WTC11 (cell line): Measurements from ENCODE around the gene ITM2C. TPM values are rescaled to one million over a fixed set of nuclear protein-coding genes. Genes with fewer than 3 reads are reported as not detected.

Experiments
- ATAC-seq: fragments of 200-7000 bp; cut with Tn5 transposase; 2 replicates; pipeline ENCODE4 v1.10.0; 2021; ENCODE audit warnings: mild to moderate bottlenecking, moderate library complexity
- CTCF ChIA-PET: fragments of 300-600 bp; sonication (Branson Sonifier 250); formaldehyde crosslinking; loops from one replicate; lab custom pipeline; 2021; ENCODE audit warnings: antibody characterized with exemption; lab: Charles Lee
- POLR2A ChIA-PET: fragments of 350-600 bp; sonication (Branson Sonifier 250); formaldehyde crosslinking; loops from one replicate; lab custom pipeline; 2021; ENCODE audit warnings: antibody characterized with exemption; lab: Charles Lee
- DNase-seq: peaks from one replicate; pipeline ENCODE4 v3.0.0; 2021; ENCODE audit warnings: low spot score
- H3K27ac Mint-ChIP-seq: 2 replicates; pipeline ENCODE4 v1.8.0; 2021; ENCODE audit warnings: mixed read lengths
- H3K27me3 Mint-ChIP-seq: 2 replicates; pipeline ENCODE4 v1.8.0; 2021; ENCODE audit warnings: low read depth, mild to moderate bottlenecking, moderate library complexity, mixed read lengths
- H3K36me3 Mint-ChIP-seq: 2 replicates; pipeline ENCODE4 v1.8.0; 2021; ENCODE audit warnings: mixed read lengths
- H3K4me1 Mint-ChIP-seq: 2 replicates; pipeline ENCODE4 v1.8.0; 2022; ENCODE audit warnings: mixed read lengths
- H3K4me3 Mint-ChIP-seq: 2 replicates; pipeline ENCODE4 v1.8.0; 2021; ENCODE audit warnings: mild to moderate bottlenecking, moderate library complexity, mixed read lengths
- H3K9me3 Mint-ChIP-seq: 2 replicates; pipeline ENCODE4 v1.8.0; 2021; ENCODE audit warnings: mixed read lengths
- ATF3 ChIP-seq: sonication (generic); formaldehyde crosslinking; conservative IDR thresholded peaks from 2 replicates; pipeline ENCODE4 v1.8.1; 2022; ENCODE audit warnings: mild to moderate bottlenecking, missing genetic modification reagents
- CREM ChIP-seq: sonication (generic); formaldehyde crosslinking; IDR thresholded peaks from 2 replicates; pipeline ENCODE4 v1.8.1; 2022; ENCODE audit warnings: mild to moderate bottlenecking, missing genetic modification reagents, moderate library complexity
- CTCF ChIP-seq: fragments of 200-600 bp; IDR thresholded peaks from 2 replicates; pipeline ENCODE4 v1.8.0; 2022; ENCODE audit warnings: antibody characterized with exemption
- E2F4 ChIP-seq: sonication (generic); formaldehyde crosslinking; IDR thresholded peaks from 2 replicates; pipeline ENCODE4 v1.8.1; 2022; ENCODE audit warnings: low read depth, mild to moderate bottlenecking, moderate library complexity, missing genetic modification reagents, borderline replicate concordance
- ERG ChIP-seq: fragments of 250-450 bp; sonication (Bioruptor Pico); IDR thresholded peaks from 2 replicates; pipeline ENCODE4 v1.8.0; 2021; ENCODE audit warnings: mild to moderate bottlenecking
- JUN ChIP-seq: sonication (generic); formaldehyde crosslinking; IDR thresholded peaks from 2 replicates; pipeline ENCODE4 v1.8.0; 2023; ENCODE audit warnings: mild to moderate bottlenecking, missing genetic modification reagents
- KAT7 ChIP-seq: sonication (generic); formaldehyde crosslinking; IDR thresholded peaks from 2 replicates; pipeline ENCODE4 v1.8.1; 2023; ENCODE audit warnings: missing genetic modification reagents, mild to moderate bottlenecking, borderline replicate concordance
- MYBL2 ChIP-seq: sonication (generic); formaldehyde crosslinking; IDR thresholded peaks from 2 replicates; pipeline ENCODE4 v1.8.1; 2023; ENCODE audit warnings: mild to moderate bottlenecking, moderate library complexity, missing genetic modification reagents
- NFE2L1 ChIP-seq: sonication (generic); formaldehyde crosslinking; IDR thresholded peaks from 2 replicates; pipeline ENCODE4 v1.8.1; 2023; ENCODE audit warnings: missing genetic modification reagents
- PRRX2 ChIP-seq: fragments of 250-450 bp; sonication (Bioruptor Pico); IDR thresholded peaks from 2 replicates; pipeline ENCODE4 v1.8.0; 2021; ENCODE audit warnings: mild to moderate bottlenecking
- TCF7 ChIP-seq: sonication (generic); formaldehyde crosslinking; IDR thresholded peaks from 2 replicates; pipeline ENCODE4 v1.8.0; 2022; ENCODE audit warnings: mild to moderate bottlenecking, low read depth, missing genetic modification reagents, moderate library complexity
- ZBTB21 ChIP-seq: sonication (generic); formaldehyde crosslinking; IDR thresholded peaks from 2 replicates; pipeline ENCODE4 v1.8.1; 2023; ENCODE audit warnings: mild to moderate bottlenecking, missing genetic modification reagents, borderline replicate concordance
- ZNF138 ChIP-seq: sonication (generic); formaldehyde crosslinking; conservative IDR thresholded peaks from 2 replicates; pipeline ENCODE4 v1.8.1; 2022; ENCODE audit warnings: mild to moderate bottlenecking, moderate library complexity, missing genetic modification reagents
- ZNF317 ChIP-seq: sonication (generic); formaldehyde crosslinking; IDR thresholded peaks from 2 replicates; pipeline ENCODE4 v1.8.1; 2023; ENCODE audit warnings: low read depth, mild to moderate bottlenecking, moderate library complexity, missing genetic modification reagents, borderline replicate concordance
- total RNA-seq: library from RNA; stranded (reverse); gene quantifications from 3 replicates; pipeline ENCODE4 v1.2.3, GENCODE V29; 2021

ITM2C gene
- total RNA-seq, 1 experiment from 2014 or later, result 316 TPM

- CTCF ChIA-PET, result interaction anchor here (0.6 to 2.3 kb wide), 49 partner anchors 9 to 320 kb away, joined by 3 to 37 read pairs (median 6); partner anchors contain the start of genes ITM2C and SPATA3
- ATAC-seq, result peak; percentile 20
These were observed 59.3 kb downstream of the ITM2C start for GRCh38 chr2:230924092-230924469.

GRCh38 chr2:230924470-230925341 lies 60.0 kb downstream of the ITM2C start, which contains the start of gene GPR55:
Gene GPR55 (minus strand): TSS chr2:230925242. CDS start chr2:230910962, 14,280 bp downstream.
- POLR2A ChIA-PET, result interaction anchor here (0.7 kb wide), 1 partner anchor 46 kb away, joined by 4 read pairs; no protein-coding TSS in a partner anchor
- H3K4me3 Mint-ChIP-seq, result no peak within 1 kb of the TSS

More at GRCh38 chr2:230924092-230924469, 59.3 kb downstream of the ITM2C start:
- H3K36me3 Mint-ChIP-seq, result no peaks in the 10 kb centered on the region
- H3K27ac Mint-ChIP-seq, result no peak overlapping the region
- no peaks in the 10 kb centered on the region for H3K9me3 Mint-ChIP-seq
- H3K4me3 Mint-ChIP-seq, result no peak overlapping the region
- H3K4me1 Mint-ChIP-seq, result peaks cover 9% of the 10 kb centered on the region
- H3K27me3 Mint-ChIP-seq, result no peaks in the 10 kb centered on the region
- DNase-seq, result peak; percentile 7
- TF ChIP-seq ATF3 (CRISPR knock-in tag) (no peak), PRRX2 (CRISPR knock-in tag) (no peak), TCF7 (CRISPR knock-in tag) (no peak), E2F4 (CRISPR knock-in tag) (no peak), ZBTB21 (CRISPR knock-in tag) (0 out of 2 replicates have a peak, but pooled peaks have one; percentile 49), MYBL2 (no peak), NFE2L1 (no peak)
- POLR2A ChIA-PET, result interaction anchor here (0.7 kb wide), 1 partner anchor 46 kb away, joined by 4 read pairs; no protein-coding TSS in a partner anchor

GRCh38 chr2:230925443-230925878 lies 60.7 kb downstream of the ITM2C start:
- H3K27ac Mint-ChIP-seq, result no peak overlapping the region
- H3K9me3 Mint-ChIP-seq, result no peaks in the 10 kb centered on the region
- POLR2A ChIA-PET, result no interaction called here
- ATAC-seq (no peak), DNase-seq (no peak)
- no peaks in the 10 kb centered on the region for H3K36me3 Mint-ChIP-seq
- peaks cover 9% of the 10 kb centered on the region for H3K4me1 Mint-ChIP-seq
- no peak for TF ChIP-seq ERG (CRISPR knock-in tag)
- TF ChIP-seq ZNF317, result no peak
- TF ChIP-seq ZNF138 (CRISPR knock-in tag), result no peak
- TF ChIP-seq CREM (CRISPR knock-in tag), result no peak
- TF ChIP-seq JUN (CRISPR knock-in tag), result no peak
- H3K27me3 Mint-ChIP-seq, result no peaks in the 10 kb centered on the region
- H3K4me3 Mint-ChIP-seq, result no peak overlapping the region
- CTCF ChIA-PET, result interaction anchor here (0.9 to 2.0 kb wide), 6 partner anchors 16 to 101 kb away, joined by 3 to 37 read pairs (median 8); no protein-coding TSS in a partner anchor

More at GRCh38 chr2:230924470-230925341, 60.0 kb downstream of the ITM2C start, which contains the start of gene GPR55:
- ATAC-seq, result peak; percentile 94
- TF ChIP-seq CTCF, result peak; percentile 55
- TF ChIP-seq KAT7, result no peak
- CTCF ChIA-PET, result interaction anchor here (0.6 to 2.3 kb wide), 52 partner anchors 9 to 527 kb away, joined by 3 to 37 read pairs (median 5); partner anchors contain the start of genes ITM2C and SPATA3
- DNase-seq, result peak; percentile 72
- H3K27me3 Mint-ChIP-seq, result no peaks in the 10 kb centered on the region
- H3K9me3 Mint-ChIP-seq, result no peaks in the 10 kb centered on the region
- no peak within 1 kb of the TSS for H3K27ac Mint-ChIP-seq
- peaks cover 9% of the 10 kb centered on the region for H3K4me1 Mint-ChIP-seq
- no peaks in the 10 kb centered on the region for H3K36me3 Mint-ChIP-seq
